Measurements from ENCODE around the gene BLMH.
"Not testable (repeated sequence)": the region's sequence is repeated elsewhere in the genome, so short reads cannot be mapped to it uniquely, and the experiment has no call there.

BLMH gene

GRCh38 chr17:30203471-30203981 lies 88.2 kb downstream of the BLMH start:
- H3K4me3 ChIP-seq (ENCODE audit: low read depth, low read length) = no peak overlapping the region
- TF ChIP-seq CTCF (IDR thresholded peaks at IDR 0.05; ENCODE audit: low read depth, low read length) (no peak), MYC (IDR thresholded peaks at IDR 0.05; ENCODE audit: low read depth, low read length) (no peak), POLR2A (IDR thresholded peaks at IDR 0.05; ENCODE audit: extremely low read depth, insufficient read length) (no peak), MAX (IDR thresholded peaks at IDR 0.05; ENCODE audit: low read depth, low read length) (no peak)
- DNase-seq (ENCODE audit: low read depth) = no peak

- not testable (repeated sequence) for DNase-seq (ENCODE audit: low read depth); H3K4me3 ChIP-seq (ENCODE audit: low read depth, low read length)
Measured at GRCh38 chr17:30200656-30201055, 91.1 kb downstream of the BLMH start.

GRCh38 chr17:30200106-30200505 lies 91.6 kb downstream of the BLMH start:
- TF ChIP-seq CTCF (IDR thresholded peaks at IDR 0.05; ENCODE audit: low read depth, low read length) (no peak), MAX (IDR thresholded peaks at IDR 0.05; ENCODE audit: low read depth, low read length) (no peak), POLR2A (IDR thresholded peaks at IDR 0.05; ENCODE audit: extremely low read depth, insufficient read length) (no peak), MYC (IDR thresholded peaks at IDR 0.05; ENCODE audit: low read depth, low read length) (no peak)
- no peak for DNase-seq (ENCODE audit: low read depth)

GRCh38 chr17:30199600-30199999 lies 92.1 kb downstream of the BLMH start:
- H3K4me3 ChIP-seq (ENCODE audit: low read depth, low read length) = no peak overlapping the region
- TF ChIP-seq MAX (IDR thresholded peaks at IDR 0.05; ENCODE audit: low read depth, low read length) (no peak), POLR2A (IDR thresholded peaks at IDR 0.05; ENCODE audit: extremely low read depth, insufficient read length) (no peak), MYC (IDR thresholded peaks at IDR 0.05; ENCODE audit: low read depth, low read length) (no peak), CTCF (IDR thresholded peaks at IDR 0.05; ENCODE audit: low read depth, low read length) (no peak)
- no peak for DNase-seq (ENCODE audit: low read depth)

More at GRCh38 chr17:30200106-30200505, 91.6 kb downstream of the BLMH start:
- H3K4me3 ChIP-seq (ENCODE audit: low read depth, low read length) = no peak overlapping the region
